GM21717 (cell line): ENCODE measurements around the gene SMIM1.
A peak's percentile ranks its signal among the peaks of the same experiment; 100 is the strongest.
"Not testable (repeated sequence)": the region's sequence is repeated elsewhere in the genome, so short reads cannot be mapped to it uniquely, and the experiment has no call there.

Experiments used
- ATAC-seq: cut with Tn5 transposase; IDR thresholded peaks from one replicate; pipeline ENCODE4 v1.9.1; 2021; ENCODE audit warnings: mild to moderate bottlenecking, moderate library complexity; ENCODE audit not compliant: unreplicated experiment

Gene SMIM1

DNA sequence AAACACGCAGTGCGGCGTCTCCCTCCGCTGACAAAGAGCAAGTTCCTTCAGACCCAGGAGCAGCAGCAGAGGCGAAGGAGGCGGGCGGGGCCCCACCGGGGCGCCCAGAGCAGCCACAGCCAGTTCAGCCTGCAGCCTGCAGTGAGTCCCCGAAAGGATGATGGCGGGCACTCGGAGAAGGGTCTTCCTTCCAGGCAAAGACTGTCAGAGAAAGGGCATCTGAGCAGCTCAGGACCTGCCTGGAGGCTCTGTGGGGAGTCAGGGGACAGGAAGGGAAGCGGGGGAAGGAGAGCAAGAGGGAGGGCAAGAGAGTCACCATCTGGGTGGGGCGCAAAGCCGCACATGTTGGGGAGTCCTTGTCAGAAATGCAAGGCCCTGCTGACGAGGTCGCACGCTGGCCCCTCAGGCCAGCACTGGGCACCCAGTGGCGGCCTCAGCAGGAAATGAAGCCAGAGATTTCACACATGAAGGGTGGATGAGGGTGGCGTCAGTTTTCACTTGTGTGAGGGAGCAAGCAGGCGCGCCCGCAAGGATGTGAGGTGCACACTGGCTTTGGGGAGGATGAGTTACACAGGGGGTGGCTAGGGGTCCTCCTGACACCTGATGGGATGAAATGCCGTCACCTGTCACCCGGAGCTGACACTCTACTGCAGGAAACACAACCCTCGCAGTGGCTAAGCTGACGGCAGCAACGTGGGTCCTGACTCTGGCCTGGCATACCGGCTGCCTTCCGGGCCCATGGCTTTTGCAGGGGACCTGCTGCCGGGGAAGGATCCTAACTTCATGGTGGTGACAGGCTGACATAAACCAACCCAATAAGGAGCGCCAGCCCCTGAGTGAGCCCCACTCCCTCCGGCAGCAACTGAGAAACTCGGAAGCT is 17.1 kb downstream of the SMIM1 start:
- no peak for ATAC-seq

DNA sequence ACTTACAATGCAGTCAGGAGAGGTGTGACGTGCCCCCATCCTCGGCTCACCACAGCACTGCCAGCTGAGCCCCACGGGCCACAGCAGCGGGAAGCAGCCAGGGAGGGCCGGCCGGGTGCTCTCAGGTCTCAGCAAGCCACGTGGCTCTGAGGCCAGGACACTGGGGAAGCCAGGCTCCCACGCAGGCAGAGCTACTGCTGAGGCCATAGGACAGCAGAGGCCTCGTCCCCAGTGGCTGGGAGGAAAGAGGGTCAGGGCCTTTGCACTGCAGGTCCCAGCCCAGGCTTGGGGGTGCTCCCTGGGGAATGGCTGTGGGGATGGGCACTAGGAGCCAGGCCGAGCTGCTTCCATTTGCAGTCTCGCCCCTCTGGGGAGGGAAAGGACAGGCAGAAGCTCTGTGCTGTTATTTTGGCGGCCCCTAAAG is 18.0 kb downstream of the SMIM1 start:
- ATAC-seq = no peak

DNA sequence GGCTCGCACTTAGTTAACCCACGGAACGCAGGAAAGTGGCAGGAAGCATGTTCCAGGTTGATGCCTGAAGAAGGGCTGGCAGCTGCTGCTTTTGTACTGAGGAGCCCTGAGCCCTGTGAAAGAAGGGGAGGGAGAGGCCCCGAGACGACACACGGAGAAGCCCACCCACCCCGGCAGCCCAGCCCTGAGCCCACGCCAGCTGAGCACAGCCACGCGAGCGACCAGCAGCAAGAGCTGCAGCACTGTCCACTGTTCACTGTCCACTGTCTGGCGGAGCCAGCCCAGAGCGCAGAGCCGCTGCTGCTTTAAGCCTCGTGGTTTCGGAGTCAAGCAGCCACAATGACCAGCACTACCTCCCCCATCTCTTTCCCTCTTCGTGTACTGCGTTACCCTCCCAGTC is 18.4 kb downstream of the SMIM1 start:
- no peak for ATAC-seq

DNA sequence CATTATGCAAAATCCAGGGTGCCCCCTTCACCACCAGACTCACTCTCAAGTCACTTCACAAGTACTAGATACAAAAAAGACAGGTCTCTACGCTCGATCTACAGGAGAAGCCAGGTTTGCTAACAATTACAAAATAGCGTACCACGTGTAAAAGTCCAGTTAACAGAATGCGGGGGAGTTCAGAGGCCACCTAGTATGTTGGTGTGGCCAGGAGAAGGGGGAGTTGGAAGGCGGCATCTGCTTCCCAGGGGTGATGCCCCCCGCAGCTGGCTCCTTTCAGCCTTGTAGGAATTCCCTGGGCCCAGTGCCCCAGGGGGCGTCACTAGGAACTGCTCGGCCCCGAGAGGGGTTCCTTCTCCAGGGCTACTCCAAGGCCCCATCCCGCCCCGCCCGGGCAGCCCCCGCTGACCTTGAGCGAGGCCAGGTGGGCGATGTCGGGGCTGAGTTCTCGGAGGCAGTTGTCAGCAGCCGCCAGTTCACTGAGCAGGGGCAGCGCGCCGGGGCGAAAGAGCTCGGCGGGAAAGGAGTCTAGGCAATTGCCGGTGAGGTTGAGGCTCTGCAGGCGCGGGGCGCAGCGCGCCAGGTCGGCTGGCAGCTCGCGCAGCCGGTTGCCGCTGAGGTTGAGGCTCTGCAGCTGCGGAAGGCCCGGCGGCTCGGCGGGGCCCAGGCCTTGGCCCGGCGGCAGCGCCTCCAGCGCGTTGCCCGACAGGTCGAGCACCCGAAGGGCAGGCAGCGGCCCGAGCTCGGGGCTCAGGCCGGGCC is 23.1 kb downstream of the SMIM1 start:
- peak; percentile 2 for ATAC-seq

DNA sequence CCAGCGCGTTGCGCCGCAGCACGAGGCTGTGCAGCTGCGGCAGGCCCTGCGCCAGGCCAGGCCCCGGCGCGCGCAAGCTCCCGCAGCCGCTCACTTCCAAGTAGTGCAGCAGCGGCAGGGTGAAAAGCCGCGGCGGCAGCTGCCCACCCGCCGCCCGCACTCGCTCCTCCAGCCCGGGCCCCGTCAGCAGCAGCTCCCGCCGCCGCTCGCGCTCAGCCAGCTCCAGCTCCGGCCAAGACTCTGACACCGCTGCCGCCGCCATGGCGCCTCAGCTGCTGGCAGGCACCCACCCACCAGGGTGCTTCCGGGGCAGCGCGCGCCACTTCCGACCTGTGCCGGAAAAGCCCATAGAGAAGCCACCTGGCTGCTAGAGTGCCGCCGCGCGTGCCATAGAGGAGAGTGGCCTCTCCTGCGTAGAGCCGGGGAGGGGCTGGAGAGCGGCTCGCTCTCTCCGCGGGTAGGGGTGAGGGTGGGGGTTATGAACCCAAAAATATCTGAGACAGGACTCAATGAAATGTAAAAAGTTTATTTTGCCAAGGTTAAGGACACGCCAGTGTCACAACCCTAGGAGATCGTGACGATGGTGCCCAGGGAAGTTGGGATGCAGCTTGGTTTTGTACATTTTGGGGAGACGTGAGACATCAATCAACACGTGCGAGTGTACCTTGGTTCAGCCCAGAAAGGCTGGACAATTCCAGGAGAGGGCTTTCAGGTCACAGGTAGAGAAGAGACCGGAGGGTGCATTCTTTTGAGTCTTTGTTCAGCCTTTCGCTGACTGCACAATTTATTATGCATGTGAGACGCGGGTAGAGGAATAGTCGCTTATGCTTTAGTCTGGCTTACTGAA is 23.9 kb downstream of the SMIM1 start, which contains the start of gene LRRC47:
LRRC47 (minus strand) TSS at position 284 of the 847 bp plus-strand sequence; CDS start at position 262, 22 bp downstream.
- ATAC-seq = peak; percentile 94

DNA sequence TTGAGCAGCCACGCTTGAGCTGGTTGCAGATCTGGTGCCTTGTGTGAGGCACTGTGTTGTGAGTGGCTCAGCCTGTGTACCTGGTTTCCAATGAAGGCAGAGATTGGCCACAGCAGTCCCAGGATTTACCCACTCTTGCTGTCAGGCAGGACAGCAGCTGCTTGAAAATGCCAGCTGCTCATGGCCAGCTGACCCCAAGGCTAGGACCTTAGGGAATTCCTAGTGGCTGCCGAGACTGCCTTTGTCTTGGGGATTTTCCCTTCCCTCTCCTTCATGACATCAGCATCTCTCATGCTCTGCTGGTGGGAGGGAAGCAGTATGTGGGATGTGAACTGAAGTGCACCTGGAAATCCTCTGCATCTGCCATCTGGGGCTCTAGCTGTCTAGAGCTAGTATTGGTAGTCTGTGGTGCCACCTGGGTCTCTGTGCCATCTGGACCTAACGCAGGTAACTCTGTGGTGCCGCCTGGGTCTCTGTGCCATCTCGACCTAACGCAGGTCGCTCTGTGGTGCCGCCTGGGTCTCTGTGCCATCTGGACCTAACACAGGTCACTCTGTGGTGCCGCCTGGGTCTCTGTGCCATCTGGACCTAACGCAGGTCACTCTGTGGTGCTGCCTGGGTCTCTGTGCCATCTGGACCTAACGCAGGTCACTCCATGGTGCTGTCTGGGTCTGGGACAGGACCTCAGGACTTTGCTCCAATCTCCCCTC is 27.6 kb downstream of the SMIM1 start:
- ATAC-seq = no peak

DNA sequence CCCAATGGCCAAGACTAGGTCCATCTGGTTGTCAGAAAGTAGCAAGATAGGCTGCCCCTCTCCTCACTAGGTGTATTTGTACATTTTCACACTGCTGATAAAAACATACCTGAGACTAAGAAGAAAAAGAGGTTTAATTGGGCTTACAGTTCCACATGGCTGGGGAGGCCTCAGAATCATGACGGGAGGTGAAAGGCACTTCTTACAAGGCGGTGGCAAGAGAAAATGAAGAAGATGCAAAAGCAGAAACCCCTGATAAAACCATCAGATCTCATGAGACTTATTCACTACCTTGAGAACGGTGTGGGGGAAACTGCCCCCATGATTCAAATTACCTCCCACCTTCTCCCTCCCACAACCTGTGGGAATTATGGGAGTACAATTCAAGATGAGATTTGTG is 28.2 kb downstream of the SMIM1 start:
- not testable (repeated sequence) for ATAC-seq

DNA sequence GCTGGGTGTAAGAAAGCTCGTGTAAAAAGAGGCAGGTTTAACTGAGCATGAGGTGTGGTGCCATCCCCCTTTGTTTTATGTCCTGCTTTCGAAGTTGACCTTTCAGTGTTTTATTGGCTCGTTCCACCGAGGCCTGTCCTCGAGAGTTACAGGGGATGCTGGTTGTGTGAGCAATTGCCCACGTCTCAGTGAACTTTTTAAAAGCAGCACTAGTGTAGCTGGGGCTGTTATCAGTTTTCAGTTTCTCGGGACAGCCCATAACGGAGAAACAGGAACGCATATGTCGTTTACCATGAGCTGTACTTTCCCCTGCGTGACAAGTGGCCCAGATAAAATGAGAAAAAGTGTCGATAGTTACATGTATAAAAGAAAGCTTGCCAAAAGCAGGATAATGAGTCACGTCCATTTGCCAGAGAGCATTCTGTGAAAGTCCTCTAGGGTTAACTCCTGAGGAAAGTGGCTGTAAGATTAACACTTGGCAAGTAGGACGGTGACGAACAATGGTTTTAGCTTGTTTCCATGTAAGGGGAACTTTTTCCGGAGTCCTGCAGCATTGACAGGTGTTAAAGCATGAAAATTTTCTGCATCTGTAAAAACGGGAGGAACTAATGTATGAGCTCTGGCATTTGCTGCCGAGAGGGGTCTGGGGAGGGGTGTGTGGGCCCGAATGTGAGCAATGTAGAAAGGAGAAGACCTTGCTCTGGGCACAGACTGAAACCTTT is 31.5 kb downstream of the SMIM1 start:
- no peak for ATAC-seq

DNA sequence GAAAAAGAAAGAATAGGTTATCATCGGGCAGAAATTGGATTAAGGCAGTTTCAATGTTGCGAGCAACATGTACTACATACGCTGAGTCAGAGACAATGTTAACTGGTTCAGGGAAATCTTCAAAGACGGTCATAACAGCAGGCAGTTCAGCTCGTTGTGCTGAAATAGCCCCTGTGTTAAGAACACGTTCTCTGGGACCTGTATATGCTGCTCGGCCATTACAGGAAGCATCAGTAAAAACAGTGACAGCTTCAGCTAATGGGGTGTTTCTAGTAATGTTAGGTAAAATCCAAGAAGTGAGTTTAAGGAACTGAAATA is 32.0 kb downstream of the SMIM1 start:
- ATAC-seq = not testable (repeated sequence)

DNA sequence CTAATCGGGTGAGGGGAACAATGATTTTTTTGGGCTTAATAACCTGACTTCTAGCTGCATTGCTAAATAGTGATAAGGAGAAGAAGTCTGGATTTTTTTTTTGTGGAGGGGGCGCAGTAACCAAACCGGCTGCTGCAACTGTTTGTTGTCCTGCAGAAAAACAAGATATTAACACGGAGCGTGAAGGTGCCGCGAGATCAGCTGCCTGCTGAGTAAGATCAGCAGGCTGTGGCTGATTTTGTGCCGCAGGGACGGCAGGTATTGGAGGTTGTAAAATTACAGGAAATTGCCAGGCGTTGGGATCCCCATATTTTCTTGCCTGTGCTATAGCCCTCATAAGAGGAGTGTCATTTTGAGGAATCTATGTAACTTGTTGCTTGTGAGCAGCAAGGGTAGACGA is 32.5 kb downstream of the SMIM1 start:
- ATAC-seq = no peak

DNA sequence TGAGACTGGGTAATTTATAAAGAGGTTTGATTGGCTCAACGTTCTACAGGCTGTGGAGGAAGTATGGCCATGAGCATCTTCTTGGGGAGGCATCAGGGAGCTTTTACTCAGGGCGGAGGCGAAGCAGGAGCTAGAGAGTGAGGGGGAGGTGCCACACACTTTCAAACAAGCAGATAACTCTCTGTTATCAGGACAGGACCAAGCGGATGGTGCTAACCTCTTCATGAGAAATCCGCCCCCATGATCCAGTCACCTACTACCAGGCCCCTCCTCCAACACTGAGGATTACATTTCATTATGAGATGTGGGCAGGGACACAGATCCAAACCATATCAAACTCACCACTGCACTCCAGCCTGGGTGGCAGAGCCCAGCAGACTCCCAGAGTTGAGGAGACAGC is 35.2 kb downstream of the SMIM1 start:
- no peak for ATAC-seq

DNA sequence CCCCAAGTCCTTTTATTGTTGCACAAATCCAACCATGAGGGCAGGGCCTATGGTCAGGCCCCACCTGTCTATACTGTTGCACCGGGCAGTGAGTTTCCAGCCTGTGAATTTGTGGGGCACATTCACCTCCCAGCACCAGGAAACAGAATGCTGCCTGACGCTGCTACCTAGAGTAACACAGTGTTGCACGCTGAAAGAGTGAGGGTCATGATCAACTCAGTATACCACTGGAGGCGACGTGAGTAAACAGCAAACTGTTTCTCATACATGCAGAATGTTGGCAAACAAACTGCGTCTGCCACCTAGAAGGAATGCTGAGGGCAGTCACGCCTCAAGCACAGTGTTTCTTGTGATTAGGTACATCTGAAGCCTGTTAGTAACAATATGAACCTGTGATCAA is 37.1 kb downstream of the SMIM1 start:
- no peak for ATAC-seq

DNA sequence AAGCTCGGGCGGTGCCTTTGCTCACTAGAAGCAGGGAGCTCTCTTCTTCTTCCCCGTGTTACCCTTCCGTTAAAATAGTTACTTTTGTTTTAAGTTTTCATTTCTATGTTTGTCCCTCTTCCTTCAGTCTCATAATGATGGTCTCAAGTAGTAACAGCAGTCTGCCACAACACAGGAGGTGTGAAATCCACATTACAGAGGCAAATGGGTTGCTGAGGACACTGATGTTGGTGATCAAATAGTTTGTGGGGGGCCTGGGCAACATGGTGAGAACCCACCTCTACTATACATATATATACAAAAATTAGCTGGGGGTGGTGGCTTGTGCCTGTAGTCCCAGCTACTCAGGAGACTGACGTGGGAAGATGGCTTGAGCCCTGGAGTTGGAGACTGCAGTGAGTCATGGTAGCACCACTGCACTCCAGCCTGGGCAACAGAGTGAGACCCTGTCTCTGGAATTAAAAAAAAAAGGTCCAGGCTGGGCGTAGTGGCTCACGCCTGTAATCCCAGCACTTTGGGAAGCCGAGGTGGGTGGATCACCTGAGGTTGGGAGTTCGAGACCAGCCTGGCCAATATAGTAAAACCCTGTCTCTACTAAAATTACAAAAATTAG is 37.7 kb downstream of the SMIM1 start:
- ATAC-seq = not testable (repeated sequence)

DNA sequence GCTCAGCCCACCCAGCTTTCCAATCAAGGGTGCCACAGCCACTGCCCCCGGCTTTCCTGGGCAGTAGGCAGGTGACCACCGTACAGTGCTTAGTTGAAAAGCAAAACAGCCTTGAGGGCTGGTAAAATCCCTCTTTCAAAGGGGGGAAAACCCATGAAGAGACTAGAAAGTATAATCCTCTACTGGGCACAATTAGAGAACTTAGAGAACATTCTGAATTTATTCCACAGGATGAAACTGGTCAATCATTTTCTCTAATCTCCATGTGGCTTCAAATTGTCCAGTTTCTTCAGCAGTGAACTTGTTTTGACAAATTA is 39.0 kb downstream of the SMIM1 start:
- no peak for ATAC-seq

DNA sequence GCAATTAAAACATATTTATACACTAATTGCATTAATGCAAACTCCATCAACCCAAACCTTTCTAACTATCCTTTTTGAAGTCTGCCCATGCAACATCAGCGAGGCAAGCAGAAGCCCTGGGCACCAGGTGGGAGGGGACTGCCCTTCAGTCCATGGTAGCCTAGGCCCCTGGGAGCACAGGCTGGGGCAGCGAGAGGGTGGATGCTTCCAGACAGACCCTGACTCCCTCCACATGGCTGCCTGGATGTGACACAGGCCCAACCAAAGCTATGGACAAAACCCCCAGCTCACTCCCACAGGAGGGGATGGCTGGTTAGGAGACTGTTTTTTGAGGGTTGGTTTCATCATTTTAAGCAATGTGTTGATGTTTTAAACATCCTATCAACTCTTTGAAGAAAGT is 41.5 kb downstream of the SMIM1 start:
- ATAC-seq = no peak

DNA sequence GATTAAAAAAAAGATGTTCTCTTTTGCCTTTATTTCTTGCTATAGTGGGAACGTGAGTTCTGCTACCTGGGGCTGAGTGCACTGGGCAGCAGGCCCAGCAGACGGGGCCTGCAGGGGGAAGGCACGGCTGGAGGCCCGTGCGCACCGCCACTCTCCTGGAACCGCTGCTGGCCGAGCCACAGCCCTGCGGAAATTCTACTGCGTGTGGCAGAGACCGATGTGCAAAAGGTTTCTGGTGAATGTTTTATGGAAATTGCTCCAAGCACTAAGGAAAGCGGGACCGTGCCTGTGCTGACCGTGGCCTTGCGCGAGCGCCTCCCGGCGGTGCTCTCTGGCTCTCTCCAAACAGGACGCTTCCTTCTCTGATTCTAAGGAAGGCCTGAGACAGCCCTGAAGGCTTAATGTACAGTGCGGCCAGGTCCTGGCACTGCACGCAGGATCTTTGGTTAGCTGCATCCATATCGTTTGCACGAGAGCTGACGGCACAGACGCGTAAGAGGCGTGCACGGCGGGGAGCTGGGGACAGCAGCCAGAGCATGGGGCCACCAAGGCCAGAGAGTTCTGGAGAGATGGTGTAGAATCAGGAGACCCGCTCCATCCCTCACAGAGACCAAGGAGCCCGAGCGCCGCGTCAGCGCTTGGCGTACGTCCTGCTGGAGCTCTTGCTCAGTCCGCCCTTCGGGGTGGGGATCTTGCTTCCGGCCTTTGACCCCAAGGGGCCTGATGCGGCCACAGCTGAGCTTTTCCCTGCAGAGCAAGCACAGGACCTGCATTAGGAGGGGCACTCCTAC is 42.4 kb downstream of the SMIM1 start:
- no peak for ATAC-seq

DNA sequence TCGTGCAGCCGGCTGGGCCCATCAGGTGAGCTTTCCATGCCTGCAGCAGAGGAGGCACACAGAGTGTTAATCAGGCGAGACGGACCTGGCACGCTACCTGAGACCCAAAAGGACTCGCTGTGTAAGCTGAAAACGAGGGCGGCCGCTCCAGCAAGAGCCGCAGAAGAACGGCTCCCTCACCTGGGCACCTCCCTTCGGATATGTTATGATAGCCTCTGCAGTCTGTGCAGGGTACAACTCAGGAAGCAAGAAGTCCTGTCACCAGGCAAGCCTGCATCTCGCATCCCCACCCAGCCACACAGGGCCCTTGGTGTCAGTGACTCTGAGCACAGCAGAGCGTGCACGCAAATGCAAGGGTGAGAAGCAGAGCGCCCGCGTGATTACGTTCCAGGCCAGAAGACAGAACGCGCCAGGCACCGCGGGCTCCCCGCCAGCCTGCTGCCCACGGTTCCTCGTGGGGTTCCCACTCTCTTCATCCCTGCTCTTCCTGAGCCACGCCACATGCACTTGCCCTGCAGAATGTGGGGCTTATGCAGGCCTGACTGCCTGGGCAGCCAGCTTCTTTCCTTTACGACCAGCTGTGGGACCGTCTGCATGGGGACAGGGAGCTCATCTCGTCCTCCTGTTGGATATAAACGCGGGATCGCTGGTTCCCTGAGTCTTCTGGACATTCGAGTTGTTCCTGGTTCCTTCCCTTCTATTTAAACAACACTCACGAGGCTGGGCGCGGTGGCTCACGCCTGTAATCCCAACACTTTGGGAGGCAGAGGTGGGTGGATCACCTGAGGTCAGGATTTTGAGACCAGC is 44.0 kb downstream of the SMIM1 start:
- no peak for ATAC-seq

DNA sequence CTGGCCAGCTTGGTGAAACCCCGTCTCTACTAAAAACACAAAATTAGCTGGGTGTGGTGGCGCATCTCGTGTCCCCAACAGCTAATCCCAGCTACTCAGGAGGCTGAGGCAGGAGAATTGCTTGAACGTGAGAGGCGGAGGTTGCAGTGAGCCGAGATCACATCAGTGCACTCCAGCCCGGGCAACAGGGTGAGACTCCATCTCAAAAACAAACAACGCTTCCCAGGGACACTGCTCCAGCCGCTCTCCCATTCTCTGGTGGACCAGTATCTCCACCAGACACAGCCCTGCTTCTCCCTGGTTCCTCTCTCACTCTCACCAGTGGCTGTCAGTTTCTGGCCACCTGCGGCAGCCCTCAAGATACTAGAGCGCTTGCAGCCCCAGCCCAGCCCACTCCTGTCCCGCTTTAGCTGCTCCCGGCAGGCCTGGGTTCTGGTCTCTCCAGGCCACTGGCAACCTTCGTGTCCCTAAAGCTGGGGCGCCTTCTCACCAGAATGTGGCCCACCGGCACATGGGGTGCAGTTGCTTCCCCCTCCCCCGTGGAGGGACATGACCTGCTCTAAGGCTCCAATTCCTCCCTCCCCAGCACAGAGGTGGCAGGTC is 44.7 kb downstream of the SMIM1 start:
- no peak for ATAC-seq
